Panc1 (cell line): ENCODE data around the gene ZNF557. TPM values are rescaled to one million over a fixed set of nuclear protein-coding genes. Genes with fewer than 3 reads are reported as not detected.
"Not testable (repeated sequence)": the region's sequence is repeated elsewhere in the genome, so short reads cannot be mapped to it uniquely, and the experiment has no call there.

Experiments used
- ATAC-seq: fragments of 200-7000 bp; cut with Tn5 transposase; 2 replicates; pipeline ENCODE4 v1.9.1; 2020; ENCODE audit warnings: mild to moderate bottlenecking, moderate library complexity
- BruUV-seq: library from RNA; stranded (reverse); fragments of 400-500 nt; replicated peaks from 2 replicates; lab custom pipeline; 2021; lab: Mats Ljungman, UMichigan
- CTCF ChIA-PET: fragments of 300-600 bp; sonication (Branson Sonifier 250); formaldehyde crosslinking; loops from one replicate; lab custom pipeline; 2022; ENCODE audit warnings: antibody characterized with exemption; lab: Charles Lee
- POLR2A ChIA-PET: fragments of 300-600 bp; sonication (Branson Sonifier 250); formaldehyde crosslinking; loops from one replicate; lab custom pipeline; 2022; ENCODE audit warnings: antibody characterized with exemption; lab: Charles Lee
- DNase-seq: peaks from one replicate; pipeline ENCODE4 v3.0.0-alpha.2; 2010; ENCODE audit warnings: low read depth, low spot score
- H3K27ac ChIP-seq: 2 replicates; pipeline ENCODE4 v1.5.1; 2011; ENCODE audit warnings: mild to moderate bottlenecking, low read length, inconsistent platforms
- H3K27me3 ChIP-seq: fragments of 200-500 bp; sonication (Bioruptor generic); 2 replicates; pipeline ENCODE4 v1.6.0; 2014; ENCODE audit warnings: low read length, inconsistent platforms; ENCODE audit not compliant: control insufficient read depth, insufficient read depth
- H3K36me3 ChIP-seq: fragments of 200-500 bp; sonication (Bioruptor generic); 2 replicates; pipeline ENCODE4 v1.5.1; 2014; ENCODE audit warnings: inconsistent platforms, mild to moderate bottlenecking, low read length, moderate library complexity; ENCODE audit not compliant: control insufficient read depth, insufficient read depth
- H3K4me1 ChIP-seq: 2 replicates; pipeline ENCODE4 v1.5.1; 2011; ENCODE audit warnings: inconsistent platforms, mild to moderate bottlenecking, low read length, moderate library complexity; ENCODE audit not compliant: control insufficient read depth, insufficient read depth
- H3K4me3 ChIP-seq, 2 experiments: 2 replicates each; pipeline ENCODE4 v1.5.1; 2011 to 2012; ENCODE audit warnings: low read depth in 2 of 2, low read length in 2 of 2, mild to moderate bottlenecking in 2 of 2, inconsistent platforms in 1 of 2, moderate library complexity in 1 of 2
- H3K9me3 ChIP-seq: fragments of 200-500 bp; sonication (Bioruptor generic); 2 replicates; pipeline ENCODE4 v1.5.1; 2014; ENCODE audit warnings: low read depth, mild to moderate bottlenecking, inconsistent platforms, low read length, moderate library complexity; ENCODE audit not compliant: control insufficient read depth, insufficient read depth
- in situ Hi-C: cut with HindIII; loops from 2 replicates; pipeline ENCODE4 v1.10.0; 2016; ENCODE audit warnings: low sequenced_read_pairs, low pct_unique_long_range_greater_than_20kb
- intact Hi-C: fragments of 100-400 bp; cut with micrococcal nuclease; formaldehyde crosslinking; loops from one replicate; pipeline ENCODE4 v1.10.0; 2022; ENCODE audit not compliant: unreplicated experiment
- total RNA-seq: library from RNA; stranded (reverse); gene quantifications from one replicate; pipeline ENCODE4 v1.2.1, GENCODE V29; 2021; ENCODE audit not compliant: unreplicated experiment

The ZNF557 gene
- total RNA-seq, 1 experiment from 2014 or later: 7.6 TPM

DNA sequence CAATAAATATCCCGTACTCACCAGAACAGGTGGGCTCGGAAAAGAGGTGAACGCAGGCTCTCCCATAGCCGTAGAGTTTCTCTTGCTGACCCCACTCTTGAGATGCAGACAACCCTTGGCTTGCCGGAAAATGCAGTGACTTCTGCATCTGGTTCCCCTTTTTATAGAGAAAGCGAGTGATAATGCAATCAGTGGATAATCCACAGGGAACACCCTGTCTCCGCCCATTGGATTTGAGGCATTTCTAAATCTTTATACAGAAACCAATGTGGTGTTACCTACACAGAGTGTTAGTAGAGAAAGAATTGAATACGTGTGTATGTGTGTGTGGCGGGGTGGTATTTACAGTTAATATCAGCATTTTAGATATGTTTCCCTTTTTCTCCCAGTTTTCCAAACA lies 29.4 kb upstream of the ZNF557 start, which contains the start of gene MBD3L4:
Gene MBD3L4 (minus strand): TSS at position 101 of the 400 bp plus-strand sequence. CDS start 35 bp downstream, at position 66.
- ATAC-seq: not testable (repeated sequence)

DNA sequence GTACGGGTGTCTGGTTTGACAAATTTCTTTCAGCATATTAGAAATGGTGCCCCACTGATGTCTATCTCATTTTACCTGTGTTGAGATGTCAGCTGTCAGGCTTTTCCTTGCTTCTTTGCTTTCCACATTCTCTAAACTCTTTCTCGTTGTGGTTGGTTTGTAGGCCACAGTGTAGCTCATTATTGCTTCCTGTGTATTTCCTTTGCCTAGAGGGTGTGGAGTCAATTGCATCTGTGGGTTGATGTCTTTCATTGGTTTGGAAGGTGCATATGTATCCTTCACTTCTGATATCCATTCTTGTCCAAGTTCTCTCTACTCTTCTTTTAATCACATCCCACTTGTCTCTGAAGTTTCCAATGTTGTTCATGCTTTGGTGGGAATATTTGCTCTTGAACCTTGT lies 27.9 kb upstream of the ZNF557 start:
- ATAC-seq, in situ Hi-C loops, H3K27me3 ChIP-seq, H3K36me3 ChIP-seq, H3K27ac ChIP-seq, H3K4me1 ChIP-seq, POLR2A ChIA-PET, H3K4me3 ChIP-seq, CTCF ChIA-PET, intact Hi-C loops, BruUV-seq, DNase-seq, H3K9me3 ChIP-seq: not testable (repeated sequence)

More for the DNA sequence above, 29.4 kb upstream of the ZNF557 start, which contains the start of gene MBD3L4:
- in situ Hi-C loops, POLR2A ChIA-PET, H3K27ac ChIP-seq, BruUV-seq, DNase-seq, H3K36me3 ChIP-seq, H3K9me3 ChIP-seq, H3K4me3 ChIP-seq, H3K4me1 ChIP-seq, H3K27me3 ChIP-seq, intact Hi-C loops, CTCF ChIA-PET: not testable (repeated sequence)

GRCh38 chr19:7049021-7049420 lies 20.5 kb upstream of the ZNF557 start, which contains the start of gene MBD3L2:
TSS of gene MBD3L2 (plus strand) at chr19:7049321. CDS start at chr19:7049374, 53 bp downstream.
- H3K9me3 ChIP-seq, in situ Hi-C loops, POLR2A ChIA-PET, ATAC-seq, H3K27me3 ChIP-seq, H3K4me3 ChIP-seq, H3K4me1 ChIP-seq, H3K27ac ChIP-seq, BruUV-seq, H3K36me3 ChIP-seq, DNase-seq, CTCF ChIA-PET, intact Hi-C loops: not testable (repeated sequence)

GRCh38 chr19:7051421-7051820 lies 18.1 kb upstream of the ZNF557 start:
- H3K27me3 ChIP-seq, H3K4me1 ChIP-seq, in situ Hi-C loops, H3K27ac ChIP-seq, intact Hi-C loops, H3K36me3 ChIP-seq, DNase-seq, POLR2A ChIA-PET, ATAC-seq, H3K9me3 ChIP-seq, H3K4me3 ChIP-seq, BruUV-seq, CTCF ChIA-PET: not testable (repeated sequence)

DNA sequence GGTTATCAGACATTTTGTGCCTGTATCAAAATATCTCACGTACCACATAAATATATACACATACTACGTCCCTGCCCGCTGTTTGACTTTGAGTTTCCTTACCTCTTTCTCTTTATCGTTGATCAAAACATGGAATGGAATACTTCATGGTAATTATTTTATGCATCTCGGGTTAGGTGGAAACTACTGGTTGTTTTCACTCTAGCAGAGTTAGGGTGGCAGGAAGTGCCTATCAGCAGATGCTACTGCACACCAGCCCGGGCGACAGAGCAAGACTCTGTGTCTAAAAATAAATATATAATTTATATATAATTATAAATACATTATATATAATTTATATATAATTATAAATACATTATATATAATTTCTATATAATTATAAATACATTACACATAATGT lies 16.6 kb upstream of the ZNF557 start:
- intact Hi-C loops, POLR2A ChIA-PET, CTCF ChIA-PET, H3K27ac ChIP-seq, ATAC-seq, H3K4me1 ChIP-seq, H3K36me3 ChIP-seq, DNase-seq, H3K27me3 ChIP-seq, in situ Hi-C loops, H3K4me3 ChIP-seq, H3K9me3 ChIP-seq, BruUV-seq: not testable (repeated sequence)

DNA sequence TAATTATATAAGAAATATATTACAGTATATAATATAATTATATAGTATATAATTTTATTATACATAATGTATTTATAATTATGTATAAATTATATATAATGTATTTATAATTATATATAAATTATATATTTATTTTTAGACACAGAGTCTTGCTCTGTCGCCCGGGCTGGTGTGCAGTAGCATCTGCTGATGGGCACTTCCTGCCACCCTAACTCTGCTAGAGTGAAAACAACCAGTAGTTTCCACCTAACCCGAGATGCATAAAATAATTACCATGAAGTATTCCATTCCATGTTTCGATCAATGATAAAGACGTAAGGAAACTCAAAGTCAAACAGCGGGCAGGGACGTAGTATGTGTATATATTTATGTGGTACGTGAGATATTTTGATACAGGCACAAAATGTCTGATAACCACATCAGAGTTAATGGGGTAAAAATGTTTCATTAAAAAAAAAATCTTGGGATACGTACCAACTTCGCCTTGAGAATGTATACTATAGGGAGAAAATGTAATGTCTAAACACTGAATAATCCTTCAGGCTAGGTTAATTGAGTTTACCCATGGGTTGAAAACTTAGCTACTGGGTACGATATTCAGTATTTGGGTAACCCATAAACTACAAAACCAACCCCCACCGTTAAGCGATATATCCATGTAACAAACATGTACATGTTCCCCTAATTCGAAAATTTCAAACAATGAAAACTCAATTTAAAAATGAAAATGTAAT lies 14.7 kb upstream of the ZNF557 start:
- BruUV-seq, H3K4me1 ChIP-seq, H3K4me3 ChIP-seq, DNase-seq, H3K27me3 ChIP-seq, POLR2A ChIA-PET, CTCF ChIA-PET, H3K36me3 ChIP-seq, H3K9me3 ChIP-seq, ATAC-seq, H3K27ac ChIP-seq, intact Hi-C loops, in situ Hi-C loops: not testable (repeated sequence)

DNA sequence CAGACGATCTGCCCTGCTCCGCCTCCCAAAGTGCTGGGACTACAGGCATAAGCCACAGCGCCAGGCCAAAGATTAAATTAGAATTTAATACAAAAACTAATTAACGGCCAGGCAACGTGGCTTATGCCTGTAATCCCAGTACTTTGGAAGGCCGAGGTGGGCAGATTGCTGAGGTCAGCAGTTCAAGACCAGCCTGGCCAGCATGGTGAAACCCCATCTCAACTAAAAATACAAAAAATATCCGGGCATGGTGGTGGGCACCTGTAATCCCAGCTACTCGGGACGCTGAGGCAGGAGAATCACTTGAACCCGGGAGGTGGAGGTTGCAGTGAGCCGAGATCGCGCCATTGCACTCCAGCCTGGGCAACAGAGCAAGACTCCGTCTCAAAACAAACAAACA lies 13.8 kb upstream of the ZNF557 start:
- in situ Hi-C loops: not testable (repeated sequence)

More for the DNA sequence above, 13.8 kb upstream of the ZNF557 start:
- DNase-seq, BruUV-seq, H3K4me3 ChIP-seq, H3K27ac ChIP-seq, ATAC-seq, H3K27me3 ChIP-seq, H3K4me1 ChIP-seq, POLR2A ChIA-PET, CTCF ChIA-PET, H3K36me3 ChIP-seq, H3K9me3 ChIP-seq, intact Hi-C loops: not testable (repeated sequence)
